HepG2 (cell line): Measurements from ENCODE around the gene SRRM2. TPM values are rescaled to one million over a fixed set of nuclear protein-coding genes. Genes with fewer than 3 reads are reported as not detected.
A peak's percentile ranks its signal among the peaks of the same experiment; 100 is the strongest.

ENCODE experiments used
- ATAC-seq: fragments of 200-7000 bp; cut with Tn5 transposase; 3 replicates; pipeline ENCODE4 v1.9.1; 2020; ENCODE audit warnings: mild to moderate bottlenecking, moderate library complexity
- BruUV-seq: library from RNA; stranded (reverse); fragments of 400-500 nt; replicated peaks from 2 replicates; lab custom pipeline; 2021; lab: Mats Ljungman, UMichigan
- CTCF ChIA-PET: fragments of 300-600 bp; formaldehyde crosslinking; extraction: SDS; loops from one replicate; lab custom pipeline; 2021; ENCODE audit warnings: low total read pairs, inconsistent platforms, low intra/inter-chr PET ratio; lab: Yijun Ruan, JAX
- POLR2A ChIA-PET: fragments of 350-600 bp; sonication (Branson Sonifier 250); formaldehyde crosslinking; loops from one replicate; lab custom pipeline; 2020; ENCODE audit warnings: antibody characterized with exemption, inconsistent platforms; lab: Yijun Ruan, JAX
- DNase-seq: peaks from one replicate; pipeline ENCODE4 v3.0.0-alpha.2; 2015; ENCODE audit warnings: low spot score
- FAIRE-seq: peaks from 3 replicates; lab custom pipeline; 2011; peaks lifted over from hg19 to GRCh38; lab: Jason Lieb, UNC
- H2AFZ ChIP-seq: one replicate; pipeline ENCODE4 v1.6.1; 2011; ENCODE audit warnings: low read length, inconsistent platforms
- H3K27ac ChIP-seq: fragments of 300-600 bp; 3 replicates; pipeline ENCODE4 v1.8.0; 2011; ENCODE audit warnings: mixed run types, mild to moderate bottlenecking, mixed read lengths, low read length, inconsistent platforms; ENCODE audit not compliant: insufficient read depth; ENCODE audit errors: extremely low read length
- H3K27me3 ChIP-seq, 2 experiments: fragments of 200-600 bp in 1 of 2; 2 replicates in 1 of 2; 3 replicates in 1 of 2; pipeline versions ENCODE4 v1.6.0 to v1.8.0; 2011; ENCODE audit warnings: low read length in 2 of 2, mild to moderate bottlenecking in 2 of 2, moderate library complexity in 2 of 2, inconsistent platforms in 1 of 2; ENCODE audit not compliant: insufficient read depth in 2 of 2, control insufficient read depth in 1 of 2
- H3K36me3 ChIP-seq, 2 experiments: fragments of 200-600 bp in 1 of 2; replicated peaks in 1 of 2; 2 replicates in 1 of 2; 3 replicates in 1 of 2; pipeline versions ENCODE4 v1.5.1 to v1.8.0; 2011; ENCODE audit warnings: low read length in 2 of 2, inconsistent platforms in 1 of 2; ENCODE audit not compliant: insufficient read depth in 2 of 2, control insufficient read depth in 1 of 2
- H3K4me1 ChIP-seq: 2 replicates; pipeline ENCODE4 v1.5.1; 2012; ENCODE audit warnings: low read length, inconsistent platforms; ENCODE audit not compliant: insufficient read depth
- H3K4me2 ChIP-seq: 2 replicates; pipeline ENCODE4 v1.6.0; 2011; ENCODE audit warnings: low read depth, low read length, inconsistent platforms
- H3K4me3 ChIP-seq, 3 experiments: fragments of 200-600 bp in 1 of 3; sonication (generic), shearing (Covaris generic) in 1 of 3; replicated peaks in 1 of 3; 2 replicates each; pipeline ENCODE4 v1.5.1; 2011 to 2016; ENCODE audit warnings: low read length in 3 of 3, inconsistent platforms in 2 of 3, low read depth in 2 of 3, mild to moderate bottlenecking in 2 of 3, control low read depth in 1 of 3, mixed read lengths in 1 of 3; ENCODE audit not compliant: insufficient read depth in 1 of 3
- H3K79me2 ChIP-seq: one replicate; pipeline ENCODE4 v1.6.1; 2011; ENCODE audit warnings: low read length, inconsistent platforms; ENCODE audit not compliant: insufficient read depth
- H3K9ac ChIP-seq: 2 replicates; pipeline ENCODE4 v1.6.0; 2011; ENCODE audit warnings: mild to moderate bottlenecking, low read depth, low read length, inconsistent platforms; ENCODE audit not compliant: insufficient read depth
- H3K9me3 ChIP-seq: 2 replicates; pipeline ENCODE4 v1.5.1; 2012; ENCODE audit warnings: mild to moderate bottlenecking, low read length
- H4K20me1 ChIP-seq: 2 replicates; pipeline ENCODE4 v1.6.0; 2011; ENCODE audit warnings: inconsistent platforms, mild to moderate bottlenecking, low read length, moderate library complexity; ENCODE audit not compliant: insufficient read depth
- MBNL3 ChIP-seq: fragments of 250-450 bp; sonication (Bioruptor Pico); conservative IDR thresholded peaks from 2 replicates; pipeline ENCODE4 v1.8.0; 2022; ENCODE audit warnings: mild to moderate bottlenecking, inconsistent platforms
- POLR2A ChIP-seq, 2 experiments: IDR thresholded peaks; 2 replicates each; pipeline ENCODE4 v1.6.1; 2011; ENCODE audit warnings: low read depth in 2 of 2, low read length in 2 of 2, mild to moderate bottlenecking in 1 of 2, moderate library complexity in 1 of 2; ENCODE audit not compliant: insufficient read depth in 1 of 2
- POLR2AphosphoS2 ChIP-seq: IDR thresholded peaks from 2 replicates; pipeline ENCODE4 v1.6.1; 2011; ENCODE audit warnings: low read depth, low read length, improper control_type of control experiment
- POLR2G ChIP-seq: fragments of 200-400 bp; formaldehyde crosslinking; IDR thresholded peaks from 2 replicates; pipeline ENCODE4 v1.6.1; 2018; ENCODE audit warnings: mild to moderate bottlenecking, low read depth, low read length, moderate library complexity
- PRDM4 ChIP-seq: sonication (generic); formaldehyde crosslinking; IDR thresholded peaks from 2 replicates; pipeline ENCODE4 v1.9.0; 2021; ENCODE audit warnings: missing genetic modification reagents, borderline replicate concordance
- PRPF4 ChIP-seq: fragments of 200-400 bp; formaldehyde crosslinking; IDR thresholded peaks from 2 replicates; pipeline ENCODE4 v1.6.1; 2016; ENCODE audit warnings: low read length, low read depth; ENCODE audit not compliant: poor library complexity, severe bottlenecking
- RBM22 ChIP-seq: fragments of 200-400 bp; formaldehyde crosslinking; optimal IDR thresholded peaks from 2 replicates; pipeline ENCODE3; 2017; ENCODE audit warnings: mild to moderate bottlenecking, low read length, moderate library complexity
- SKI ChIP-seq: fragments of 450-650 bp; IDR thresholded peaks from one replicate; pipeline ENCODE4 v1.6.1; 2018; ENCODE audit warnings: mild to moderate bottlenecking; ENCODE audit not compliant: partially characterized antibody
- WGBS: methylation state at CpG from one replicate; pipeline ENCODE4 v1.1.6; 2017; ENCODE audit warnings: low lambda C conversion rate; 5-methylcytosine and 5-hydroxymethylcytosine counted together
- in situ Hi-C: cut with HindIII; loops from 2 replicates; pipeline ENCODE4 v1.10.0; 2017; ENCODE audit warnings: low pct_unique_long_range_greater_than_20kb; ENCODE audit not compliant: extremely low pct_ligation_motif_present
- intact Hi-C: fragments of 100-400 bp; cut with micrococcal nuclease; formaldehyde crosslinking; loops from one replicate; pipeline ENCODE4 v1.10.0; 2022; ENCODE audit not compliant: unreplicated experiment
- polyA plus RNA-seq, 8 experiments: library from polyadenylated mRNA; depleted of rRNA in 3 of 8; stranded (reverse) in 7 of 8; unstranded in 1 of 8; fragments of >200 nt; fragmentation: Illumina TruSeq in 4 of 8; extraction: Trizol in 4 of 8; gene quantifications; 2 replicates each; pipeline versions ENCODE4 v1.2.1 to v1.2.3, GENCODE V29; 2011 to 2016; ENCODE audit warnings: low read depth in 4 of 8, missing spikeins in 1 of 8, mixed read lengths in 1 of 8; ENCODE audit not compliant: insufficient read depth in 1 of 8
- total RNA-seq, 5 experiments: library from RNA; depleted of rRNA; stranded (reverse); fragments of >200 nt; fragmentation: Illumina TruSeq; extraction: Trizol; gene quantifications; 2 replicates each; pipeline ENCODE4 v1.2.3, GENCODE V29; 2016; ENCODE audit warnings: low read depth in 1 of 5

The SRRM2 gene
- total and polyA plus RNA-seq, 2 of the 13 experiments (the other 11 are each of a cell fraction or from before 2014, with no cell fraction given): 50.4 to 112 TPM

- Histone ChIP-seq H3K4me3 (no peak overlapping the region), H3K79me2 (peaks cover 22% of the 10 kb centered on the region), H3K9me3 (no peaks in the 10 kb centered on the region), H4K20me1 (peaks cover 11% of the 10 kb centered on the region), H3K4me1 (no peaks in the 10 kb centered on the region), H3K9ac (no peak overlapping the region), H3K27me3 (no peaks in the 10 kb centered on the region), H3K36me3 (peaks cover 52 to 99% of the 10 kb centered on the region in 2 experiments), H2AFZ (no peak overlapping the region), H3K4me2 (no peak overlapping the region), H3K27ac (no peak overlapping the region)
- no peak for FAIRE-seq
- peak; percentile 11 for TF ChIP-seq PRPF4
- TF ChIP-seq RBM22: peak; percentile 13
- TF ChIP-seq POLR2A (IDR thresholded peaks at IDR 0.05; ENCODE audit: insufficient read depth in 1 of 2, low read depth in 2 of 2, low read length in 2 of 2): 0 out of 4 replicates have a peak, but pooled peaks of 1 of the 2 experiments have one; percentile 21
- TF ChIP-seq POLR2G: peak; percentile 22
- TF ChIP-seq POLR2AphosphoS2: peak; percentile 33; the same call in 1 of the 2 replicates
- TF ChIP-seq MBNL3 (CRISPR knock-in tag): no peak
- no peak for TF ChIP-seq PRDM4
- no peak for TF ChIP-seq SKI
- DNase-seq: no peak
- ATAC-seq: no peak
- no TSS peak for BruUV-seq
- 97% methylated on average over 41 of the region's 44 CpGs for WGBS
- intact Hi-C loops: no loop called here
- POLR2A ChIA-PET: interaction anchor here (1.2 to 3.5 kb wide), 2 partner anchors 9 to 14 kb away, joined by 4 to 15 read pairs; partner anchors contain the start of gene SRRM2
- in situ Hi-C loops: no loop called here
- CTCF ChIA-PET: no interaction called here
Observed at GRCh38 chr16:2766430-2767139, 14.1 kb downstream of the SRRM2 start.
